Measurements from ENCODE around the gene APOD.

The APOD gene

GRCh38 chr3:195551381-195551978 lies 32.3 kb downstream of the APOD start:
- DNase-seq: no peak

GRCh38 chr3:195550723-195551122 lies 33.0 kb downstream of the APOD start:
- DNase-seq: no peak

- no peak for DNase-seq
Measured at GRCh38 chr3:195549931-195550519, 33.7 kb downstream of the APOD start.

GRCh38 chr3:195548987-195549386 lies 34.8 kb downstream of the APOD start:
- no peak for DNase-seq

GRCh38 chr3:195548501-195548900 lies 35.2 kb downstream of the APOD start:
- DNase-seq: no peak

GRCh38 chr3:195548006-195548405 lies 35.7 kb downstream of the APOD start:
- no peak for DNase-seq

- DNase-seq: no peak
Measured at GRCh38 chr3:195546130-195546560, 37.6 kb downstream of the APOD start.

GRCh38 chr3:195544634-195545033 lies 39.1 kb downstream of the APOD start:
- DNase-seq: no peak

GRCh38 chr3:195544230-195544536 lies 39.6 kb downstream of the APOD start:
- DNase-seq: no peak

GRCh38 chr3:195543500-195544229 lies 40.1 kb downstream of the APOD start:
- peak; percentile 60 for DNase-seq

GRCh38 chr3:195542698-195543499 lies 40.8 kb downstream of the APOD start, which contains the start of gene PPP1R2:
TSS of gene PPP1R2 (minus strand) at chr3:195543325. CDS start at chr3:195543025, 300 bp downstream.
- DNase-seq: peak; percentile 81

- no peak for DNase-seq
Measured at GRCh38 chr3:195542316-195542697, 41.4 kb downstream of the APOD start.

- no peak for DNase-seq
Measured at GRCh38 chr3:195540511-195540910, 43.2 kb downstream of the APOD start.

- no peak for DNase-seq
Measured at GRCh38 chr3:195540027-195540426, 43.7 kb downstream of the APOD start.

GRCh38 chr3:195539479-195539878 lies 44.3 kb downstream of the APOD start:
- no peak for DNase-seq

- DNase-seq: no peak
Measured at GRCh38 chr3:195537995-195538394, 45.7 kb downstream of the APOD start.

- no peak for DNase-seq
Measured at GRCh38 chr3:195535293-195535692, 48.4 kb downstream of the APOD start.

GRCh38 chr3:195532834-195533233 lies 50.9 kb downstream of the APOD start:
- no peak for DNase-seq

- no peak for DNase-seq
Measured at GRCh38 chr3:195532345-195532744, 51.4 kb downstream of the APOD start.

- DNase-seq: no peak
Measured at GRCh38 chr3:195531683-195532082, 52.1 kb downstream of the APOD start.

- no peak for DNase-seq
Measured at GRCh38 chr3:195526492-195526891, 57.2 kb downstream of the APOD start.

GRCh38 chr3:195524171-195524896 lies 59.4 kb downstream of the APOD start:
- DNase-seq: no peak

Measured in NCI-H1092 (cell line).